Right kidney (tissue), 1 donor: ENCODE data around the gene CDH2.
"Not testable (repeated sequence)": the region's sequence is repeated elsewhere in the genome, so short reads cannot be mapped to it uniquely, and the experiment has no call there.

Experiments
- DNase-seq: peaks from one replicate; pipeline ENCODE4 v3.0.0-alpha.2; 2016

The CDH2 gene

DNA sequence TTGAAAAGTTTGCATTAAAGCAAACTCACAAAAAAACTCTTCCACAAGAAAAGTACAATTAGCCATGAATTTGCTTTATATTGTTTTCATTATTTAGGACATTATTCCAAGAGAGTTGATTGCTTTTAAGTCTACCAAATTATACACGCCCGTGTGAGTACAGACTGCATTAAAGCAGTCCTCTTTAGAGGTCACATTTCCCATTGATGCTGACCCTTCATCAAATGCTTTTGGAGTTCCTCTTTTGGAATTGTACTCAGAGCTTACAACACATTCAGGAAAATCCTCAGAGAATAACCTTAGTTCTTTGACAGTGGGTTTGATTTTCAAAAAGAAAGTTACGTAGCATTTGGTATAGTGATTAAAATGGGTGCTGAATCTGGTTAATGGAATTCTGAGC is 256.1 kb downstream of the CDH2 start:
- no peak for DNase-seq

DNA sequence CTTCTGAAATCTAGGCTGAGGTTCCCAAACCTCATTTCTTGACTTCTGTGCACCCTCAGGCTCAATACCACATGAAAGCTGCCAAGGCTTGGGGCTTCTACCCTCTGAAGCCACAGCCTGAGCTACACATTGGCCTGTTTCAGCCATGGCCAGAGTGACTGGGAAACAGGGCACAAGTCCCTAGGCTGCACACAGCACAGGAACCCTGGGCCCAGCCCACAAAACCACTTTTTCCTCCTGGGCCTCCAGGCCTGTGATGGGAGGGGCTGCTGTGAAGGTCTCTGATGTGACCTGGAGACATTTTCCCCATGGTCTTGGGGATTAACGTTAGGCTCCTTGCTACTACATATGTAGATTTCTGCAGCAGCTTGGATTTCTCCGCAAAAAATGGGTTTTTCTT is 270.7 kb downstream of the CDH2 start:
- not testable (repeated sequence) for DNase-seq

DNA sequence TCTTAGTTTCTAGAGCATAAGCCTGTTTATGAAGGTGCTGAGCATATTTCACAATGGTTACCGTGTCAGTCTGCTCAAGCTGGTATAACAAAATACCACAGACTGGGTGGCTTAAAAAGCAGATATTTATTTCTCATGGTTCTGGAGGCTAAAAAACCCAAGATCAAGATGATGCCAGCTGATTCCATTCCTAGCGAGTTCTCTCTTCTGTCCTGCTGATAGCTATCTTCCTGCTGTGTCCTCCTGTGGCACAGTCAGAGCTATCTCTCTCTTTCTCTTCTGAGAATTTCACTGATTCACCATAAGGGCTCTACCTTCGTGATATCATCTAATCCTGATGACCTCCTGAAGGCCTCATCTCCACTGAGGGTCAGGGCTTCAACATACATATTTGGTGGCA is 273.0 kb downstream of the CDH2 start:
- DNase-seq, result no peak

DNA sequence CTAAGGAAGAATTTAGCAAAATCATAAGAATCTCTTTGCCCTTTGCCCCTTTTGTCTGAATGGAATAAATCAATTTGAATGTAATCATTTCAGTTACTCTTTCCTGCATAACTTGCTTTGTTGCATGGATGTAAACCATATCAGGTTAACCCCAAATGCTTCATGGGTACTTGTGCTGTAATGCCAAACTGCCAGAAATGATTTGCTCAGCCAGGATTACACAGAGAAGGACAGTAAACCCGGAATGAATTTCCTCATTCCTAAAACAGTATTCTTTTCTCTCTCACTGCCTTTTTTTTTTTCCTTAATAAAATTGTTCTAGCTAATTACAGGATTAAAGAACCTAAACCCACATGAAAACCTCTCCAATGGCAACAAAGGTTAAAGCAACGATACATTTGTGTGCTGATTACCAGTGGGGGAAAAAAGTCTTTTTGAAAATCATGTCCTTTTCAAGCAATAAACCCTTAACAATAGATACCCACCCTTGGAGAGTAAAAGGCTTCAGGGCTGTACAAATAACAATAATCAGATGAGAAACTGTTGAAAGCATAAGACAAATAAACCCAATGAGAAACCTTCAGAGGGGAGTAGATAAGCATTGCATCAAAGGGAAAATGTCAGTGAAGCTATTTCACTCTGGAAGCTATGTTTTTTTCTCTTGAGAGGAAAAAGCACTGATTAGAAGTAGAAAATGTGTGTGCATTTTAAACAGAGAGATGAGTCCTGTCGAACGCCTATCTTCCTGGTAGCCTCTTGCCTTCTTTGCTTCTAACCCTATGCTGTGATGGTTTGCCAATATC is 275.3 kb downstream of the CDH2 start:
- no peak for DNase-seq
